LNCaP clone FGC (cell line): Measurements from ENCODE around the gene KIF20B.
A peak's percentile ranks its signal among the peaks of the same experiment; 100 is the strongest.

Experiments used
- DNase-seq: peaks from one replicate; pipeline ENCODE4 v3.0.0-alpha.2; 2011; ENCODE audit warnings: low read depth
- H3K4me3 ChIP-seq: 2 replicates; pipeline ENCODE4 v1.5.1; 2011; ENCODE audit warnings: mild to moderate bottlenecking, low read depth, low read length, control low read depth
- TF ChIP-seq, protein P1 (sequence below): IDR thresholded peaks from 2 replicates; pipeline ENCODE4 v1.5.1; 2012; ENCODE audit warnings: mild to moderate bottlenecking; ENCODE audit not compliant: control insufficient read depth, insufficient read depth; ENCODE audit errors: extremely low read depth

The KIF20B gene

GRCh38 chr10:89785095-89785494 lies 83.7 kb downstream of the KIF20B start:
- no peak overlapping the region for H3K4me3 ChIP-seq
- DNase-seq: no peak
- TF ChIP-seq, protein P1, sequence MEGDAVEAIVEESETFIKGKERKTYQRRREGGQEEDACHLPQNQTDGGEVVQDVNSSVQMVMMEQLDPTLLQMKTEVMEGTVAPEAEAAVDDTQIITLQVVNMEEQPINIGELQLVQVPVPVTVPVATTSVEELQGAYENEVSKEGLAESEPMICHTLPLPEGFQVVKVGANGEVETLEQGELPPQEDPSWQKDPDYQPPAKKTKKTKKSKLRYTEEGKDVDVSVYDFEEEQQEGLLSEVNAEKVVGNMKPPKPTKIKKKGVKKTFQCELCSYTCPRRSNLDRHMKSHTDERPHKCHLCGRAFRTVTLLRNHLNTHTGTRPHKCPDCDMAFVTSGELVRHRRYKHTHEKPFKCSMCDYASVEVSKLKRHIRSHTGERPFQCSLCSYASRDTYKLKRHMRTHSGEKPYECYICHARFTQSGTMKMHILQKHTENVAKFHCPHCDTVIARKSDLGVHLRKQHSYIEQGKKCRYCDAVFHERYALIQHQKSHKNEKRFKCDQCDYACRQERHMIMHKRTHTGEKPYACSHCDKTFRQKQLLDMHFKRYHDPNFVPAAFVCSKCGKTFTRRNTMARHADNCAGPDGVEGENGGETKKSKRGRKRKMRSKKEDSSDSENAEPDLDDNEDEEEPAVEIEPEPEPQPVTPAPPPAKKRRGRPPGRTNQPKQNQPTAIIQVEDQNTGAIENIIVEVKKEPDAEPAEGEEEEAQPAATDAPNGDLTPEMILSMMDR: no peak

DNA sequence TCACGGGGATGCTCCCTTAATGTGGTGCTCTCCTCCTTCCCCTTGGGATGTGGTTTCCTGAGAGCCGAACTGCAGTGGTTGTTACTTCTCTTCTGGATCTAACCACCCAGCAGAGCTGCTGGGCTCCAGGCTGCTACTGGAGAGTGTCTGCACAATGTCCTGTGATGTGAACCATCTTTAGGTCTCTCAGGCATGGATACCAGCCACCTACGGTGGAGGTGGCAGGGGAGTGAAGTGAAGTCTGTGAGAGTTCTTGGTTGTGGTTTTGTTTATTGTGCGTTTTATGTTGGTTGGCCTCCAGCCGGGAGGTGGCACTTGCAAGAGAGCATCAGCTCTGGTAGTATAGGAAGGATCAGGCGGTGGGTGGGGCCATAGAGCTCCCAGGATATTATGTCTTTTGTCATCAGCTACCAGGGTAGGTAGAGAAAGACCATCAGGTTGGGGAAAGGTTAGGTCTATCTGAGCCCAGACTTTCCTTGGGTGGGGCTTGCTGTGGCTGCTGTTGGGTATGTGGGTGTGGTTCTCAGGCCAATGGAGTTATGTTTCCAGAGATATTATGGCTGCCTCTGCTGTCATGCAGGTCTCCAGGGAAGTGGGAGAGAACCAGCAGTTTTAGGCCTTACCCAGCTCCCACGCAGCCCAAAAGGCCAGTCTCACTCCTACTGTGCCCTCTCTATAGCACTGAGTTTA lies 87.9 kb downstream of the KIF20B start:
- no peak for DNase-seq
- TF ChIP-seq, protein P1: no peak
- no peak overlapping the region for H3K4me3 ChIP-seq

DNA sequence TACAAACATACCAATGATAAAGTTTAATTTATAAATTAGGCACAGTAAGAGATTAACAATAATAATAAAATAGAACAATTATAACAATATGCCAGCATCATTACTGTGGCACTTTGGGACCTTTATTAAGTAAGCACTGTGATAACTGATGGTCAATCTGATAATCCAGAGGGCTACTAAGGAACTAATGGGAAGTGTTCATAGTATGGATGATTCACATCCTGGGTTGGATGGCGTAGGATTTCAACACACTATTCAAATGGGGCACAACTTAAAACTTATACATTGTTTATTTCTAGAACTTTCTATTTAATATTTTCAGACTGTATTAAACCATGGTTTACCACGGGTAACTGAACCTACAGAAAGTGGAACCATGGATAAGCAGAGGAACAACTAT lies 90.8 kb downstream of the KIF20B start:
- no peak for DNase-seq
- TF ChIP-seq, protein P1: no peak
- no peak overlapping the region for H3K4me3 ChIP-seq

GRCh38 chr10:89793649-89794254 lies 92.4 kb downstream of the KIF20B start:
- TF ChIP-seq, protein P1: peak; percentile 64
- no peak overlapping the region for H3K4me3 ChIP-seq
- DNase-seq: peak; percentile 28

GRCh38 chr10:89795840-89796239 lies 94.5 kb downstream of the KIF20B start:
- no peak for DNase-seq
- H3K4me3 ChIP-seq: no peak overlapping the region
- TF ChIP-seq, protein P1: no peak

GRCh38 chr10:89798092-89798491 lies 96.7 kb downstream of the KIF20B start:
- no peak overlapping the region for H3K4me3 ChIP-seq
- TF ChIP-seq, protein P1: no peak
- DNase-seq: no peak
